HUES64 (cell line): ENCODE measurements around the gene GTF2IRD1.
"Not testable (repeated sequence)": the region's sequence is repeated elsewhere in the genome, so short reads cannot be mapped to it uniquely, and the experiment has no call there.

Source experiments
- H3K27ac ChIP-seq: 2 replicates; pipeline ENCODE4 v1.7.0; 2013; ENCODE audit warnings: low read depth, low read length, inconsistent platforms
- H3K27me3 ChIP-seq: 2 replicates; pipeline ENCODE4 v1.6.1; 2013; ENCODE audit warnings: mild to moderate bottlenecking, low read length; ENCODE audit not compliant: insufficient read depth
- H3K36me3 ChIP-seq: 2 replicates; pipeline ENCODE4 v1.6.1; 2013; ENCODE audit warnings: mild to moderate bottlenecking, low read length; ENCODE audit not compliant: insufficient read depth
- H3K4me1 ChIP-seq: 2 replicates; pipeline ENCODE4 v1.6.1; 2013; ENCODE audit warnings: mild to moderate bottlenecking, low read length, moderate library complexity; ENCODE audit not compliant: insufficient read depth
- H3K4me3 ChIP-seq: 2 replicates; pipeline ENCODE4 v1.5.1; 2013; ENCODE audit warnings: mild to moderate bottlenecking, low read length, moderate library complexity
- H3K9ac ChIP-seq: 2 replicates; pipeline ENCODE4 v1.6.1; 2013; ENCODE audit warnings: mild to moderate bottlenecking, low read depth, low read length
- H3K9me3 ChIP-seq: 2 replicates; pipeline ENCODE4 v1.6.1; 2013; ENCODE audit warnings: low read depth, low read length; ENCODE audit not compliant: insufficient read depth
- WGBS: fragments of 150-250, 120-280 bp; methylation state at CpG from one replicate; pipeline ENCODE4 v1.1.7; 2013; ENCODE audit warnings: missing lambda C conversion rate; 5-methylcytosine and 5-hydroxymethylcytosine counted together

The GTF2IRD1 gene

DNA sequence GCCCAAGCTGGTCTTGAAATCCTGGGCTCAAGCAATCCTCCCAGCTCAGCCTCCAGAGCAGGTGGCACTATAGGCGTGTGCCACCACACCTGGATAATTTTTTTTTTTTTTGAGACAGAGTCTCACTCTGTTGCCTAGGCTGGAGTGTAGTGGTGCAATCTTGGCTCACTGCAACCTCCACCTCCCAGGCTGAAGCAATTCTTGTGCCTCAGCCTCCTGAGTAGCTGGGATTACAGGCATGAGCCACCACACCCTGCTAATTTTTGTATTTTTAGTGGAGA lies 16.5 kb upstream of the GTF2IRD1 start:
- not testable (repeated sequence) for H3K36me3 ChIP-seq, H3K9me3 ChIP-seq, H3K4me3 ChIP-seq, H3K27ac ChIP-seq, H3K27me3 ChIP-seq, H3K4me1 ChIP-seq, H3K9ac ChIP-seq
- 67% methylated on average over 1 of the region's 1 CpG for WGBS

DNA sequence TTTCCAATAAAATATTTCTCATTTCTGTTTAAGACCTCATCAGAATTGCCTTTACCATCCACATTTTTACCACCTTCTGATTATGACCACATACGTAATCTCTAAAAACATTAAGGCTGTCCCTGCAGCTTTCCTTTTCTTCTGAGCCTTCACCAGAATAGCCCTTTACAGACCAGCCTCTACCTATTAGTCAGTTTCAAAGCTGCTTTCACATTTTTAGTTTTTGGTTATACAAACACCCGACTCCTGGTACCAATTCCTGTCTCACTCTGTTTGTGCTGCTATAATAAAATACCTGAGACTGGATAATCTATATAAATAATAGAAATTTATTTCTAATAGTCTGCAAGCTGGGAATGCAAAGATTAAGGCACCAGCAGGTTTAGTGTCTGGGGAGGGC lies 15.4 kb upstream of the GTF2IRD1 start:
- Histone ChIP-seq H3K9ac (no peak overlapping the region), H3K4me3 (no peak overlapping the region), H3K36me3 (no peaks in the 10 kb centered on the region), H3K4me1 (no peaks in the 10 kb centered on the region), H3K9me3 (peaks cover 9% of the 10 kb centered on the region; the same call in 1 of the 2 replicates), H3K27ac (no peak overlapping the region), H3K27me3 (no peaks in the 10 kb centered on the region)
- 89% methylated on average over 2 of the region's 2 CpGs for WGBS

DNA sequence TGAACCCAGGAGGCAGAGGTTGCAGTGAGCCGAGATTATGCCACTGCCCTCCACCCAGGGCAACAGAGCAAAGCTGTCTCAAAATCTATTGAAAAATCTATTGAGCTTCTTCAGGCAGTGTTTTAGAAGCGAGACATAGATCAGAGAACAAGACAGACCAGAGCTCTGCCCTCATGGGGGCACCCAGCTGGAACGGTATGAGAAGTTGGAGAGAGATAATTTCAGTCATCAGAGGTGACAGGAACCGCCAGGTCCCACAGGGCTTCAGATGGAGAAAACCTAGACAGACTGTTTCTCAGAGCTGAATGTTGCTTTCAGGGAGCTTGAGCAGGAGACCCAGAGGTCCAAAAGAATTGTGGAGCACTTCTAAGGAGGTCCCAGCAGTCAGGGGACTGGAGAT lies 14.2 kb upstream of the GTF2IRD1 start:
- Histone ChIP-seq H3K9ac (no peak overlapping the region), H3K27ac (no peak overlapping the region), H3K4me1 (no peaks in the 10 kb centered on the region), H3K4me3 (no peak overlapping the region), H3K27me3 (no peaks in the 10 kb centered on the region), H3K9me3 (peaks cover 9% of the 10 kb centered on the region; the same call in 1 of the 2 replicates), H3K36me3 (no peaks in the 10 kb centered on the region)
- 95% methylated on average over 4 of the region's 4 CpGs for WGBS

DNA sequence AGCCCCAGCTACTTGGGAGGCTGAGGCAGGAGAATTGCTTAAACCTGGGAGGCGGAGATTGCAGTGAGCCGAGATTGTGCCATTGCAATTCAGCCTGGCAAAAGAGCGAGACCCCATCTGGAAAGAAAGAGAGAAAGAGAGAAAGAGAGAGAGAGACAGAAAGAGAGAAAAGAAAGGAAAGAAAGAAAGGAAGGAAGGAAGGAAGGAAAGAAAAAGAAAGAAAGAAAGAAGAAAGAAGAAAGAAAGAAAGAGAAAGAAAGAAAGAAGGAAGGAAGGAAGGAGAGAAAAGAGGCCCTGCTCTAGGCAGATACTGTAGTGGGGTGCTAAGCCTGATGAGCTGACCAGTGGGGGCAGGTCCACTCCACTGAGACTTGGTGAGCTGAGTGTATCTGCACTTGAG lies 13.6 kb upstream of the GTF2IRD1 start:
- H3K27me3 ChIP-seq, H3K9ac ChIP-seq, H3K4me3 ChIP-seq, H3K27ac ChIP-seq, H3K4me1 ChIP-seq, H3K36me3 ChIP-seq, H3K9me3 ChIP-seq: not testable (repeated sequence)
- 91% methylated on average over 3 of the region's 3 CpGs for WGBS

DNA sequence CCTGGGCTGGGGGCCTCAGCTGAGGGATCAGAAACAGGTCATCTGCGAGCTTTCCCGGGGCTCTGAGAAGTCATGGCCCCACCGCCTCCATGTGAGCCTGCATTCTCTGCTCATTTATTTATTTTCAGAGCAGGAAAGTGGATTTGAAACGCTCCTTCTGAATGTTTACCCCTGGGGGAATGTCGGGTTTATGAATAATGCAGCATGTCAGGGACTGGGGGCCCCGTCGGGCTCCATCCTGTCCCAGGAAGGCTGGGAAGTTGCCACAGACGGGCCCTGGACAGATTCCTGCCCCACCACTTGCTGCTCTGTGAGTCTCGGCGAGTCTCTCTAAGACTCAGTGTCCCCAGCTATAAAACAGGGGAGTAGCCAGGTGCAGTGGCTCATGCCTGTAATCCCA lies 11.9 kb upstream of the GTF2IRD1 start:
- Histone ChIP-seq H3K27ac (no peak overlapping the region), H3K9me3 (peaks cover 9% of the 10 kb centered on the region; the same call in 1 of the 2 replicates), H3K27me3 (no peaks in the 10 kb centered on the region), H3K9ac (no peak overlapping the region), H3K36me3 (no peaks in the 10 kb centered on the region), H3K4me3 (no peak overlapping the region), H3K4me1 (no peaks in the 10 kb centered on the region)
- 89% methylated on average over 10 of the region's 10 CpGs for WGBS

DNA sequence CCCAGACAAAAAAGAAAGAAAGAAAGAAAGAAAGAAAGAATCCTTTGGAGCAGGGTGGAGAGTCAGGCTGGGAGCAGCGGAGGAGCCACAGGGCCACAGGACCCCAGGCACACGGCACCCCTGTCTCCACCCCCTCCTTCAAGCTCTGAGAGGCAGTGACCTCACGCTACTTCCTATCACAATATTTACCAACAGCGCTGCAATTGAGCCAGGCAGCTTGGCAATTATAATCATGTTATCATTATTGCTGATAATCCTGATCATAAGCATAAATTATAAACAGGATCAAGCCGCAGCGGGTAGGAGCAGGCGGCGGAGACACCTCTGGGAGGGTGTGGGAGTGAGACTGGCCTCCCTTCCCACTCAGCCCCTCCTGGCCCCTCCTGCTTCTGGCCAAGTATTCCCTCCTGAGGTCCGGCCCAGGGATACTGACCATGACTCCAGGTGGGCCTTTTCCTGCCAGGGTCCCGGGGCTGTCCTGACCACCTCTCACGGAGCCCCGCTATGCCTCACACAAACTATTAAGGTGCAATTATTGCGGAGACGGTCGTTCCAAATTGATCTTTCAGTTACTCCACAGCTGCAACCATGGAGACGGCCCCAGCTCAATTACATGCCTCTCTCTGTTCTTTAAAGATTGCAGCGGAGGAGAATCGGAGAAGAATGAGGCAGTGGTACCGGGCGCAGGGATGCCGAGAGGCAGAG lies 10.0 kb upstream of the GTF2IRD1 start:
- WGBS = 92% methylated on average over 17 of the region's 21 CpGs
- H3K27ac ChIP-seq = no peak overlapping the region
- no peaks in the 10 kb centered on the region for H3K4me1 ChIP-seq
- peaks cover 2% of the 10 kb centered on the region; the same call in 1 of the 2 replicates for H3K9me3 ChIP-seq
- H3K27me3 ChIP-seq = no peaks in the 10 kb centered on the region
- H3K9ac ChIP-seq = no peak overlapping the region
- H3K36me3 ChIP-seq = no peaks in the 10 kb centered on the region
- H3K4me3 ChIP-seq = no peak overlapping the region

DNA sequence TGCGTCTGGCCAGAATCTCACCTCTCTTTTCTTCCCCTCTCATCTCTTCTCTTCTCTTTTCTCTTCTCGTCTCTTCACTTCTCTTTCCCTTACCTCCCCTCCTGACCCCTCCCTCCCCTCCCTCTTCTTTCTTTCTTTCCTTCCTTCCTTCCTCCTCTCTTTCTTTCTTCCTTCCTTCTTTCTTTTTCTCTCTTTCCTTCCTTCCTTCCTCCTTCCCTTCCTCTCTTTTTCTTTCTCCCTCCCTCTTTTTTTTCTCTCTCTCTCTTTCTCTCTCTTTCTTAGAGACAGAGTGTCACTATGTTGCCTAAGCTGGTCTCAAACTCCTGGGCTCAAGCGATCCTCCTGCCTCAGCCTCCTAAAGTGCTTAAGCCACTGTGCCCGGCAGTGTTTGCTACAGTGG lies 4.6 kb upstream of the GTF2IRD1 start:
- Histone ChIP-seq H3K4me3 (no peak overlapping the region), H3K36me3 (no peaks in the 10 kb centered on the region), H3K4me1 (no peaks in the 10 kb centered on the region), H3K9me3 (no peaks in the 10 kb centered on the region), H3K27me3 (no peaks in the 10 kb centered on the region), H3K9ac (no peak overlapping the region), H3K27ac (no peak overlapping the region)
- WGBS = 86% methylated on average over 4 of the region's 4 CpGs

DNA sequence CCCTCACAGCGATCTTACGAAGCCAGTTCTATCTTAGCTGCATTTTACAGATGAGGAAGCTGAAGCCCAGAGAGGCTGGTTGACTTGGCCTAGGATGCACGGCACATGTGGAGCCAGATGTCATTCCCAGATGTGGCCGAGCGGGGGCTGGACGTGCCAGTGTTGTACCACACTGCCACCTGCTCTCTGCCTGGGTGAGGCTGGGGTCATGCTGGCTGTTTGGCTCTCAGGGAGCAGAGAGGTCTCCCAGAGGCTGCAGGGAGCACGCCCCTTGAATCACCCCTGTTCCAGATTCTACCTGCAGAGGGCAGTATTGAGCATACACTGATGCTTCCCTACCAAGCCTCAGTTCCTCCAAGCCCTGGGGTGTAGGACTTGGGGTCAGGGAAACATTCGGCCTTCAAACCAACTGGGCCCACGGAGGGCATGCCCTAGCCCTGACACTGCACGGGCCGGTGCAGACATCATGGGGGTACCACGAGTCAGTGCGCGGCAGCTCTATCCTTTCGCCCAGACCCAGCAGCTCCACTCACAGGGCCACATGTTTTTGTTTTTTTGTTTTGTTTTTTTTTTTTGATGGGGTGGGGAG lies 3.8 kb upstream of the GTF2IRD1 start:
- H3K9me3 ChIP-seq = no peaks in the 10 kb centered on the region
- 73% methylated on average over 15 of the region's 15 CpGs for WGBS
- H3K4me3 ChIP-seq = no peak overlapping the region
- H3K36me3 ChIP-seq = no peaks in the 10 kb centered on the region
- no peaks in the 10 kb centered on the region for H3K4me1 ChIP-seq
- H3K27ac ChIP-seq = no peak overlapping the region
- H3K9ac ChIP-seq = no peak overlapping the region
- no peaks in the 10 kb centered on the region for H3K27me3 ChIP-seq

DNA sequence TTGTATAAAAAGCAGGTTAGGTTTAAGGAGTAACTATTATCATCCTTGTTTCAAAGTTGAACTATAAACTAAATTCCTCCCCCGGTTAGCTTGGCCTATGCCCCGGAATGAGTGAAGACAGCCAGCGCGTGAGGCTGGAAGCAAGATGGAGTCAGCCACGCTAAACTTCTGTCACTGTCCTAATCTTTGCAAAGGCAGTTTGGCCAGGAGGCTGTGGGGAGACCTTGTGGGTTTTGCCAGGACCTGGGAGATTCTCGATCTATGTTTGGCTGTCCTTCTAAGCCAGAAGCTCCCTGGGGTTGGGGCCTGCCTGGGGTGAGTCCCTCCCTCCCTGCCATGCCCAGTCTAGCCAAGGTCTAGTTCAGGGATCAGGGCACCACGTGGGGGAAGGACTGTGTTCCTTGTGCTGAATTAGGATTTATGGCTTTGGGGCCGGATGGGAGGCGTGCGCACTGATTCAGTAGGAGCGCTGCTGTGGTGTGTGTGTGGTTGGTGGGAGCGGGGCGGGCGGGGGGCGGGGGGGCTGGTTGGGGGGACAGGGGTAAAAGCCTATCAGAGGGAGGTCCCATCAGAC lies 871 bp upstream of the GTF2IRD1 start:
- no peak overlapping the region; the same call in 1 of the 2 replicates for H3K27ac ChIP-seq
- no peaks in the 10 kb centered on the region for H3K36me3 ChIP-seq
- no peaks in the 10 kb centered on the region for H3K9me3 ChIP-seq
- WGBS = 80% methylated on average over 9 of the region's 15 CpGs
- no peaks in the 10 kb centered on the region for H3K27me3 ChIP-seq
- H3K4me3 ChIP-seq = peak overlapping the region; percentile 68
- H3K9ac ChIP-seq = no peak overlapping the region
- no peaks in the 10 kb centered on the region; the same call in none of the 2 replicates for H3K4me1 ChIP-seq

DNA sequence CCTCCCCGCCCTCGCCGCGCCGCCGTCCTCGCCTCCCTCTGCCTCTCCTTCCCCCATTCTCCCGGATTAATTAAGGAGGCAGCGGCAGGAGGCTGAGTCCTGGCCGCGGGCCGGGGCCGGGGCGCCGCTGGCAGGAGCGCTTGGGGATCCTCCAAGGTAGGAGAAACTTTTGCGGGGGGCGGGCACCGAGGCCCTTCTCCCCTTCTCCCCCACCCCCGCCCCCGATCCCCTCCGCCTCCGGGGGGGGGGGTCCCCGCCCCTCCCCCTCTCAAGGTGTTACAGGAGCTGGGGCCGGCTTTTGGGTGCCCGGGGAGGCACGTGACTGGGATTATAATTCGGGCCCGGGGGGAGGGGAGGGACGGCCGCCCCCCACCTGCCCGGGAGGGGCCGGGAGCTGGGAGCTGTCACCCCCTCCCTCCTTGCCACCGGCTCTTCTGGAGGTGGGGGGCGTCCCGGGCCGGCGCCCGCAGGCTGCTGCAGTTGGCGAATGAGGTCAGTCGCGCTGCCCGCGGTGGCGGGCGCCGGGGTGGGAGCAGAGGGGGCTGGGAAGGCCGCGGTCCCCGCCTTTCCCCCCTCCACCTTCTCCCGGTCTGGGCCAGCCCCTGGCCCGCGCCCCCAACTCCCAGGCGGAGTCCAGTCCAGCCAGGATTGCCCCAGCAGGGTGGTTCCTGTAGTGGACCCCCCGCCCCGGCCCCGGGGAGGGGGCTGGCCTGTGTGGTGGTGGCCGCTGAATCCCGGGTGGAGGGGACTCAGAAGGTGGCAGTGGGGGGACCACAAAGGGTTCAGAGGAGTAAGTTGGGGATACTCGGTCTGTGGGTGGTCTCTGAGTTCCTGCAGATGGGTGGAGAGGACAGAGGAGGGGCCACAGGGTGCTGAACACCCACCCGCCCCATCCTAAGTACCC lies 567 bp downstream of the GTF2IRD1 start:
- Histone ChIP-seq H3K4me1 (no peaks in the 10 kb centered on the region; the same call in none of the 2 replicates), H3K9me3 (no peaks in the 10 kb centered on the region), H3K36me3 (no peaks in the 10 kb centered on the region), H3K27me3 (no peaks in the 10 kb centered on the region), H3K27ac (peak overlapping the region; percentile 60; the same call in 1 of the 2 replicates), H3K4me3 (peak overlapping the region; percentile 68), H3K9ac (peak overlapping the region; percentile 67)
- WGBS = 2% methylated on average over 47 of the region's 61 CpGs

DNA sequence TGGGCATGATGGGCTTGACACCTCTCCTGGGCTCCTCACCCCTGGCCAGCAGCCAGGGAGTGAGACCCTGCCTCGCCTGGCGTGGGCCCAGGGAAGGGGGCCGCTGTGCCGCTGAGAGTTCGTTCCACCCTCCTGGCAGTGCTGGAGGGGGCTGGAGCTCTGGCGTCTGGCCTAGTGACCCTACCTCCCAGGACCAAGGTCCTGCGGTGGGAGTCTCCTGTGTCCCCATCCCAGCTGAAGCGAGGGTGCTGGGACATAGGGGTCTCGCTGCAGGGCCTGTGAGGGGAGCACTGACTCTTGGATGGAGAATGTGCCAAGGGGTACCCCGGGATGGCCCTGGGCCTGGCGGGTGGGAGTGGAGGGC lies 1.2 kb downstream of the GTF2IRD1 start:
- Histone ChIP-seq H3K36me3 (no peaks in the 10 kb centered on the region), H3K27me3 (no peaks in the 10 kb centered on the region), H3K4me1 (no peaks in the 10 kb centered on the region; the same call in none of the 2 replicates), H3K9me3 (no peaks in the 10 kb centered on the region), H3K27ac (peak overlapping the region; percentile 60; the same call in 1 of the 2 replicates), H3K4me3 (peak overlapping the region; percentile 68), H3K9ac (peak overlapping the region; percentile 67)
- WGBS = 60% methylated on average over 11 of the region's 11 CpGs
